ENCODE results near the gene DYNLRB1. TPM values are rescaled to one million over a fixed set of nuclear protein-coding genes. Genes with fewer than 3 reads are reported as not detected.

DYNLRB1 gene
- polyA plus RNA-seq (2013, experiment 1 of 2) = 334 TPM
- 321 TPM for polyA plus RNA-seq (2013, experiment 2 of 2)

GRCh38 chr20:34516247-34517113 lies at the start of gene DYNLRB1:
DYNLRB1 (plus strand) TSS chr20:34516422; CDS start chr20:34516459, 37 bp downstream.
- Histone ChIP-seq H2BK5ac (ENCODE audit: low read length) (peak within 1 kb of the TSS; percentile 67), H2BK12ac (ENCODE audit: low read length) (no peak within 1 kb of the TSS), H3K23ac (ENCODE audit: low read depth, low read length, poor library complexity) (peak within 1 kb of the TSS; percentile 96), H4K8ac (ENCODE audit: low read depth, low read length) (no peak within 1 kb of the TSS), H3K27ac (replicated peaks; ENCODE audit: low read length) (peak within 1 kb of the TSS; percentile 94), H4K91ac (ENCODE audit: low read depth, low read length, poor library complexity) (no peak within 1 kb of the TSS), H2AFZ (ENCODE audit: low read length) (peak within 1 kb of the TSS; percentile 98), H3K9ac (ENCODE audit: low read depth, low read length, poor library complexity) (peak within 1 kb of the TSS; percentile 85), H2BK120ac (ENCODE audit: low read depth, low read length) (no peak within 1 kb of the TSS), H3K4me3 (ENCODE audit: low read length in 2 of 2) (peak within 1 kb of the TSS; percentile 78 to 81), H2AK5ac (ENCODE audit: low read depth, low read length) (no peak within 1 kb of the TSS), H3K18ac (ENCODE audit: low read length) (peak within 1 kb of the TSS; percentile 95), H2BK15ac (ENCODE audit: low read length) (no peak within 1 kb of the TSS), H3K36me3 (replicated peaks in 1 of 2; ENCODE audit: control insufficient read depth in 2 of 2, insufficient read depth in 2 of 2, low read length in 2 of 2) (peaks cover 0 to 46% of the 10 kb centered on the region in 2 donors), H3K9me3 (replicated peaks in 1 of 2; ENCODE audit: control insufficient read depth in 2 of 2, insufficient read depth in 1 of 2, low read depth in 1 of 2, low read length in 2 of 2) (no peaks in the 10 kb centered on the region), H3K79me1 (ENCODE audit: low read depth, low read length) (peaks cover 3% of the 10 kb centered on the region), H3K14ac (ENCODE audit: low read length) (no peak within 1 kb of the TSS), H3K4me1 (ENCODE audit: control insufficient read depth in 2 of 2, insufficient read depth in 1 of 2, low read depth in 1 of 2, low read length in 2 of 2) (peaks cover 0 to 2% of the 10 kb centered on the region in 2 donors), H3K4me2 (ENCODE audit: insufficient read depth, low read length, poor library complexity, severe bottlenecking) (peak within 1 kb of the TSS; percentile 84), H3K4ac (ENCODE audit: low read length) (no peak within 1 kb of the TSS), H3K27me3 (ENCODE audit: control insufficient read depth in 3 of 3, insufficient read depth in 3 of 3, low read depth in 1 of 3, low read length in 3 of 3) (no peaks in the 10 kb centered on the region)
- no CpG with 5 or more reads among the region's 59 CpGs for WGBS, 2 donors (ENCODE audit: extremely low coverage in 2 of 2, insufficient read length in 2 of 2, insufficient replicate concordance in 1 of 2)
- DNase-seq (ENCODE audit: low spot score) = peak; percentile 99

GRCh38 chr20:34468951-34469350 lies 47.3 kb upstream of the DYNLRB1 start:
- Histone ChIP-seq H3K4me3 (ENCODE audit: low read length in 2 of 2) (no peak overlapping the region), H2AK5ac (ENCODE audit: low read depth, low read length) (no peak overlapping the region), H2BK5ac (ENCODE audit: low read length) (no peak overlapping the region), H4K91ac (ENCODE audit: low read depth, low read length, poor library complexity) (no peak overlapping the region), H2AFZ (ENCODE audit: low read length) (no peak overlapping the region), H3K4me2 (ENCODE audit: insufficient read depth, low read length, poor library complexity, severe bottlenecking) (no peak overlapping the region), H2BK12ac (ENCODE audit: low read length) (no peak overlapping the region), H2BK15ac (ENCODE audit: low read length) (no peak overlapping the region), H3K36me3 (replicated peaks in 1 of 2; ENCODE audit: control insufficient read depth in 2 of 2, insufficient read depth in 2 of 2, low read length in 2 of 2) (peaks cover 0 to 88% of the 10 kb centered on the region in 2 donors), H3K14ac (ENCODE audit: low read length) (no peak overlapping the region), H3K79me1 (ENCODE audit: low read depth, low read length) (no peaks in the 10 kb centered on the region), H3K4me1 (ENCODE audit: control insufficient read depth in 2 of 2, insufficient read depth in 1 of 2, low read depth in 1 of 2, low read length in 2 of 2) (no peaks in the 10 kb centered on the region), H3K27me3 (ENCODE audit: control insufficient read depth in 3 of 3, insufficient read depth in 3 of 3, low read depth in 1 of 3, low read length in 3 of 3) (no peaks in the 10 kb centered on the region), H3K4ac (ENCODE audit: low read length) (no peak overlapping the region), H2BK120ac (ENCODE audit: low read depth, low read length) (no peak overlapping the region), H4K8ac (ENCODE audit: low read depth, low read length) (no peak overlapping the region), H3K18ac (ENCODE audit: low read length) (no peak overlapping the region), H3K23ac (ENCODE audit: low read depth, low read length, poor library complexity) (no peak overlapping the region), H3K9ac (ENCODE audit: low read depth, low read length, poor library complexity) (no peak overlapping the region), H3K27ac (replicated peaks; ENCODE audit: low read length) (no peak overlapping the region), H3K9me3 (replicated peaks in 1 of 2; ENCODE audit: control insufficient read depth in 2 of 2, insufficient read depth in 1 of 2, low read depth in 1 of 2, low read length in 2 of 2) (no peaks in the 10 kb centered on the region)
- DNase-seq (ENCODE audit: low spot score) = no peak
- no CpG with 5 or more reads among the region's 1 CpG for WGBS, 2 donors (ENCODE audit: extremely low coverage in 2 of 2, insufficient read length in 2 of 2, insufficient replicate concordance in 1 of 2)

- Histone ChIP-seq H3K79me1 (ENCODE audit: low read depth, low read length) (no peaks in the 10 kb centered on the region), H3K9me3 (replicated peaks in 1 of 2; ENCODE audit: control insufficient read depth in 2 of 2, insufficient read depth in 1 of 2, low read depth in 1 of 2, low read length in 2 of 2) (no peaks in the 10 kb centered on the region)
- no peak for DNase-seq (ENCODE audit: low spot score)
Measured at GRCh38 chr20:34472246-34472925, 43.8 kb upstream of the DYNLRB1 start.

More at GRCh38 chr20:34472246-34472925, 43.8 kb upstream of the DYNLRB1 start:
- no peak overlapping the region for H3K27ac ChIP-seq (replicated peaks; ENCODE audit: low read length)
- no peaks in the 10 kb centered on the region for H3K4me1 ChIP-seq (ENCODE audit: control insufficient read depth in 2 of 2, insufficient read depth in 1 of 2, low read depth in 1 of 2, low read length in 2 of 2)
- H4K91ac ChIP-seq (ENCODE audit: low read depth, low read length, poor library complexity) = no peak overlapping the region
- no CpG with 5 or more reads among the region's 6 CpGs for WGBS, 2 donors (ENCODE audit: extremely low coverage in 2 of 2, insufficient read length in 2 of 2, insufficient replicate concordance in 1 of 2)
- H3K18ac ChIP-seq (ENCODE audit: low read length) = no peak overlapping the region
- no peak overlapping the region for H2AFZ ChIP-seq (ENCODE audit: low read length)
- no peaks in the 10 kb centered on the region for H3K27me3 ChIP-seq (ENCODE audit: control insufficient read depth in 3 of 3, insufficient read depth in 3 of 3, low read depth in 1 of 3, low read length in 3 of 3)
- no peak overlapping the region for H2BK12ac ChIP-seq (ENCODE audit: low read length)
- H2AK5ac ChIP-seq (ENCODE audit: low read depth, low read length) = no peak overlapping the region
- H3K4me3 ChIP-seq (ENCODE audit: low read length in 2 of 2) = no peak overlapping the region
- no peak overlapping the region for H3K9ac ChIP-seq (ENCODE audit: low read depth, low read length, poor library complexity)
- H4K8ac ChIP-seq (ENCODE audit: low read depth, low read length) = no peak overlapping the region
- H3K36me3 ChIP-seq (replicated peaks in 1 of 2; ENCODE audit: control insufficient read depth in 2 of 2, insufficient read depth in 2 of 2, low read length in 2 of 2) = peaks cover 3 to 75% of the 10 kb centered on the region in 2 donors
- no peak overlapping the region for H2BK120ac ChIP-seq (ENCODE audit: low read depth, low read length)
- H3K4ac ChIP-seq (ENCODE audit: low read length) = no peak overlapping the region
- no peak overlapping the region for H2BK5ac ChIP-seq (ENCODE audit: low read length)
- no peak overlapping the region for H3K23ac ChIP-seq (ENCODE audit: low read depth, low read length, poor library complexity)
- no peak overlapping the region for H3K14ac ChIP-seq (ENCODE audit: low read length)
- H2BK15ac ChIP-seq (ENCODE audit: low read length) = no peak overlapping the region
- no peak overlapping the region for H3K4me2 ChIP-seq (ENCODE audit: insufficient read depth, low read length, poor library complexity, severe bottlenecking)

Data from neuronal stem cell (in vitro differentiated cells).